GM13976 (cell line): Measurements from ENCODE around the gene RDH8.

Source experiments
- DNase-seq: peaks from one replicate; pipeline ENCODE4 v3.0.0; 2012; ENCODE audit warnings: low spot score
- CTCF ChIP-seq: IDR thresholded peaks from 2 replicates; pipeline ENCODE4 v1.5.1; 2012; ENCODE audit warnings: borderline replicate concordance, mild to moderate bottlenecking; ENCODE audit not compliant: insufficient read depth; ENCODE audit errors: extremely low read depth, missing control alignments, control extremely low read depth
- in situ Hi-C: fragments of 300-500 bp; cut with MboI; formaldehyde crosslinking; loops from one replicate; pipeline ENCODE4 v1.12.0; 2022; ENCODE audit warnings: low sequenced_read_pairs, mixed read lengths, inconsistent platforms; ENCODE audit not compliant: unreplicated experiment

RDH8 gene

GRCh38 chr19:9971166-9971897 lies 42.0 kb upstream of the RDH8 start:
- in situ Hi-C loops: no loop called here
- TF ChIP-seq CTCF: no peak
- DNase-seq: no peak

GRCh38 chr19:9972103-9972502 lies 41.2 kb upstream of the RDH8 start:
- in situ Hi-C loops: no loop called here
- TF ChIP-seq CTCF: no peak
- DNase-seq: no peak

DNA sequence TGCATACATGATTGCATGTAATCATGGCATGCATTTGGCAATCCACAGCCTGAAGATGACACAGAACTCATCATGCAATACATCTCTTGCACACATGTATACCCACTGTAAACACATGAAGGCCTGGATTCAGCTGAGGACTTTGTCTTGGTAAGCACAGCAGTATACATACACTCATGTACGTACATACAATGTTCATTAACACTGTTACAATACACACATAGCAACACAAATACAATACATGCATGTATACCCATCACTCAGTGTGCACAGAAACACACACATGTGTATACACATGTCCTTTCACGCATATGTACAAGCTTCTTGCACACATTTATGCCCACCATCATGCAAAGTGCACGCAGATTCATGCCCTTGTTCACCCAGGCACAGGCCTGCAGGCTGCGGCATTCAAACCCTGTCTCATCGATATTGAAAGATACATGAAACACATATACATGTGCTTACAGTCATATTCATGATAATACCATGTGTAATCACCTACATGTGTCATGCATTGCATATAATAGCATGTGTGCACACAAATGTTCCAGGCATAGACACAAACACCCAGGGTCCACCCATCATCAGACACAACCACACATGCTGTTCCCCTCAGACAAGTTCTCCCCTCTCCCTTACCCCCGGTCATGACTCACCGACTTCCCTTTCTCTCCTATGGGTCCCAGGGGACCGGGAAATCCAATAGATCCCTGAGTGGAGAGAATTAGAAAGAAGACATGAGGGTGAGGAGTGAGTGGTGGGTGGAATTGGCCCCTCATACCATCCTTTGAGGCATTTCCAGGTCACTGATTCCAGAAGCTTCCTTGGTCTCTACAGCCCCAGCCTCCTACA lies 31.6 kb upstream of the RDH8 start:
- DNase-seq: no peak
- in situ Hi-C loops: no loop called here
- TF ChIP-seq CTCF: no peak

DNA sequence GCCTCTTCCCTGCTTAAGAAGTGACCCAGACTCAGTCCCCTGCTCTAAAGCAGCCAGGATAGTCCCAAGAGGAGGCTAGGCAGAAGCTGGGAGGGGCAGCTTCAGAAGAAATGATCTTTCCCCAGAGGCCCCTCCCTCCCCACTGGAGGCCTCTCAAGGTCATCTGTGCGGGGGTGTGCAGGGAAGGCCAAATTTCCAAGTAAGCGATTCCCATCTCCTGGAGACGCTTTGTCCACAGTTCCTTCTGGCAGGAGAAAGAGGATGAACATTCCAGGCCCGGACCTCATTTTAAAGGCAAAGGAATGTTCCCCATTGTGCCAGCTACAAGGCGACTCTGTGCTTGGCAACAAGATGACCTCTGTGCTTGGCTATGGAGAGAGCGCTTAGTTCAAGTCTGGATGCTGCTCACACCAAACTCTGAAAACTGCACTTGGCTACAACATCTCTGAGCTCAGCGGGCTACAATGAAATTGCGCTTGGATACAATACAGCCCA lies 26.4 kb upstream of the RDH8 start:
- in situ Hi-C loops: no loop called here
- no peak for DNase-seq
- TF ChIP-seq CTCF: no peak

DNA sequence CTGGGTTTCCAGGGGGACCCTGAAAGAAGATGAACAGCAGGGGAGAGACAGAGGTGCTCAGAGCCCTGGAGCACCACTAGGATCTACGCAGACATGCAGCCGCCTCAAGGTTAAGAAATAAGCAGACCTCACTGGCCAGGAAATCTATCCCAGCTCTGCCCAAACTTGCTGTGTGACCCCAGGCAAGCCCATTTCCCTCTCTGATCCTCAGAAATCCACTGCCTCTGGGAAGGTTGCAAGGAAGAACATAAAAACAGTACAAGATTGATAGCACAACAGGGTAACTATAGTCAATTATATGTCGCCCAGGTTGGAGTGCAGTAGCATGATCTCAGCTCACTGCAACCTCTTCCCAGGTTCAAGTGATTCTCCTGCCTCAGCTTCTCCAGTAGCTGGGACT lies 23.8 kb upstream of the RDH8 start:
- no peak for TF ChIP-seq CTCF
- in situ Hi-C loops: no loop called here
- no peak for DNase-seq

- no peak for DNase-seq
- in situ Hi-C loops: no loop called here
- TF ChIP-seq CTCF: no peak
Measured at GRCh38 chr19:9991425-9992191, 21.7 kb upstream of the RDH8 start.
